Measurements from ENCODE around the gene MRPS6. TPM values are rescaled to one million over a fixed set of nuclear protein-coding genes. Genes with fewer than 3 reads are reported as not detected.

MRPS6 gene
- total RNA-seq, 1 donor from 2014 or later: 102 TPM

DNA sequence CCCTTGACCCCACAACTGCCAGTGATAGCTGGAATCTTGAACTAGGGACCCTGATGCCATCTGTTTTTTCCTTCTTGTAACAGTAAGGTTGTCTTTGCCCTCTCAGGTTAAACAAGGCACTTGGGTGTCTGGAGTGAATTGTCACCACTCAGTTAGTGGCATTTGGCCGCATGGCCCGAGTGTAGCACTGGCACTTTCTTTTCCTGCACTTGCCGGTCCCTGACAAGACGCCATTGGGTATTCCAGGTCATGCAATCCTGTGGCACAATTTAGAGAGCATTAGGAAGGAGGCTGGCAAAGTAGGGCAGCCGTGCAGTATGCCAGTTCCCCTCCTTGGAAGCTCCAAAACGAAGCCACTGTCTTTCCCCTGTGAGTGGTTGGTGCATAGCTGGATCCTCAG lies 70.8 kb downstream of the MRPS6 start:
- Mint-ChIP-seq H3K36me3 (ENCODE audit: low read depth) (peaks cover 32% of the 10 kb centered on the region), H3K27me3 (ENCODE audit: low read depth) (no peaks in the 10 kb centered on the region), H3K4me1 (ENCODE audit: low read depth) (peaks cover 28% of the 10 kb centered on the region), H3K9me3 (ENCODE audit: low read depth) (no peaks in the 10 kb centered on the region), H3K4me3 (ENCODE audit: unreplicated experiment) (no peak overlapping the region), H3K27ac (ENCODE audit: unreplicated experiment) (no peak overlapping the region)
- TF ChIP-seq, protein P1, sequence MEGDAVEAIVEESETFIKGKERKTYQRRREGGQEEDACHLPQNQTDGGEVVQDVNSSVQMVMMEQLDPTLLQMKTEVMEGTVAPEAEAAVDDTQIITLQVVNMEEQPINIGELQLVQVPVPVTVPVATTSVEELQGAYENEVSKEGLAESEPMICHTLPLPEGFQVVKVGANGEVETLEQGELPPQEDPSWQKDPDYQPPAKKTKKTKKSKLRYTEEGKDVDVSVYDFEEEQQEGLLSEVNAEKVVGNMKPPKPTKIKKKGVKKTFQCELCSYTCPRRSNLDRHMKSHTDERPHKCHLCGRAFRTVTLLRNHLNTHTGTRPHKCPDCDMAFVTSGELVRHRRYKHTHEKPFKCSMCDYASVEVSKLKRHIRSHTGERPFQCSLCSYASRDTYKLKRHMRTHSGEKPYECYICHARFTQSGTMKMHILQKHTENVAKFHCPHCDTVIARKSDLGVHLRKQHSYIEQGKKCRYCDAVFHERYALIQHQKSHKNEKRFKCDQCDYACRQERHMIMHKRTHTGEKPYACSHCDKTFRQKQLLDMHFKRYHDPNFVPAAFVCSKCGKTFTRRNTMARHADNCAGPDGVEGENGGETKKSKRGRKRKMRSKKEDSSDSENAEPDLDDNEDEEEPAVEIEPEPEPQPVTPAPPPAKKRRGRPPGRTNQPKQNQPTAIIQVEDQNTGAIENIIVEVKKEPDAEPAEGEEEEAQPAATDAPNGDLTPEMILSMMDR (IDR thresholded peaks at IDR 0.05): no peak
- DNase-seq (ENCODE audit: low spot score): no peak

DNA sequence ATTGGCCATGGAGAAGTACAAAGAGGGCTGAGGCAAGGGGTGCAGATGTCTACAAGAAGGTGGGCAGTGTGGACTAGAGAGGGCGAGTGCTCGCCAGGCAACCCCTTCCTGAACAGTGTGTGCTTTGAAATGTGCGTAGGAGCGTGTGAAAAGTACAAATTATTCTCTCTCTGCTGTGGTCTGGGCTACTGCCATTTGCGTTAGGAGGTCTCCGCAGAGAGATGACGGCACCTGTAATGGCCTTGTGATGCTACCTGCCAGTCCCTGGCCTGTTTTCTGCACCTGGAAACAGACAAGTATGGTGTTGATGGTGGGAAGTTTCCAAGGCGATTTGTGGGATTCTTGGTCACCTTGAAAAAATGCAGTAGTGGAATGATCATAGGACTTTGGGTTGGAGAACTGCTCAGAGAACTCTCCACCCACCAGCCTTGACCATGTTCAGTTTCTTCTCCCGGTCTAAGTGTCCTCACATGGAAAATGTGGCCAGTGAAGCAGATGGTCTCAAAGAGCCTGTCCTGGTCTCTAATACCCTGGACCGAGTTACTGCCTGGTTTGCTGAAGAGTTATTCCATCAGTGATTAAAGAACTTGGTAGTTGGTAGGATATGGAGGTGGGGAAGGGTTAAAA lies 74.5 kb downstream of the MRPS6 start:
- DNase-seq (ENCODE audit: low spot score): no peak
- H3K27ac Mint-ChIP-seq (ENCODE audit: unreplicated experiment): peak overlapping the region; percentile 69
- peaks cover 34% of the 10 kb centered on the region for H3K4me1 Mint-ChIP-seq (ENCODE audit: low read depth)

DNA sequence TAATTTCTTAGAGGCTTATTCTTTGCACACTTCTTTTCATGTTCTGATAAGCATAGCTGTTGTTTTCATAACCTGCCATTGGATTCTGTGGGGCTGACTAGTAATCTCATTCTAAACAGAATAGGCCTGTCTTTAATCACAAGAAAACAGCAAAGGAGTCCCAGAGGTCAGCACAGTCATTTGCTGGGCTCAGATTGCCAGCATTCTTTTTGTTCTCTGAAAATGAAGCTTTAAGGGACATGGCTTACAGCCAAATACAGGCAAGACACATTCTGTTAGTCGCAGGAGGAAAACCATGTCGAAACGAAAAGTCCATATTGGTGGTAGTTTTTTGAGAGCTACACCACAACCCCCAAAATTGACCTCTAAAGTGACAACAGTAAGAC lies 75.0 kb downstream of the MRPS6 start:
- Mint-ChIP-seq H3K4me3 (ENCODE audit: unreplicated experiment) (no peak overlapping the region), H3K27ac (ENCODE audit: unreplicated experiment) (no peak overlapping the region), H3K36me3 (ENCODE audit: low read depth) (peaks cover 25% of the 10 kb centered on the region), H3K9me3 (ENCODE audit: low read depth) (no peaks in the 10 kb centered on the region), H3K4me1 (ENCODE audit: low read depth) (peaks cover 37% of the 10 kb centered on the region), H3K27me3 (ENCODE audit: low read depth) (no peaks in the 10 kb centered on the region)
- DNase-seq (ENCODE audit: low spot score): no peak
- TF ChIP-seq, protein P1 (IDR thresholded peaks at IDR 0.05): no peak

More for the DNA sequence above, 74.5 kb downstream of the MRPS6 start:
- Mint-ChIP-seq H3K4me3 (ENCODE audit: unreplicated experiment) (no peak overlapping the region), H3K9me3 (ENCODE audit: low read depth) (no peaks in the 10 kb centered on the region), H3K27me3 (ENCODE audit: low read depth) (no peaks in the 10 kb centered on the region), H3K36me3 (ENCODE audit: low read depth) (peaks cover 29% of the 10 kb centered on the region)
- TF ChIP-seq, protein P1 (IDR thresholded peaks at IDR 0.05): no peak

DNA sequence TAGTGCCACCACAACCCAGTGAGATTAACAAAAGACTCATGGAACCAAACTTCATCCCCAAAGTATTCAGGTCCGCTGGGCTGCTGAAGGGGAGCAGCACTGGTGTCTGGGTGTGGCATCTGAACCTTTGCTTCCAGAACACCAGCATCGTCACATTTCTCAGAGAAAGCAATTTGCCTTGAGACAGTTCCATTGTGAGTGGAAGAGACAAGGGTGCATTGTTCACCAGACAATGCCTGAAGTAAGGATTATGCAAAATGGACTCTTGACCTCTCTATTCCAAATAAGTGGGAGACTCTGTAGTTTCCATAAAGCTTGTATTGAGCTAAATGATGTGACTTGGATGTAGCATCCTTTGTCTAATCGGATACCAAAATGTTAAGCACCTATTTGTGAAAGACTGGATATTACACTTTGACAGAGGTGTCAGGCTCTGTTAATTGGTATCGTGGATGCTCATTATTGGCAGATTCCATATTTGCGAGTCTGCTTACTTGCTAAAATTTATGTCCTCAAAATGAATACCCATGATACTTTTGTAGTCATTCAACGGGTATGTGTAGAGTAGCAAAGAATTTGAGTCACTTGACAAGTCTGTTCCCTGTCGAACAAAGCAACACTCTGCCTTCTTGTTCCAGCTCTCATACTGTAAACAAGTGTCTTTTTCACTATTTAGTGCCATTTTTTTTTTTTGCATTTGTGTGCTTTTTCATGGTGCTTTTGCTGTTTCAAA lies 75.6 kb downstream of the MRPS6 start:
- no peak for DNase-seq (ENCODE audit: low spot score)
- Mint-ChIP-seq H3K36me3 (ENCODE audit: low read depth) (peaks cover 25% of the 10 kb centered on the region), H3K4me1 (ENCODE audit: low read depth) (peaks cover 37% of the 10 kb centered on the region), H3K27me3 (ENCODE audit: low read depth) (no peaks in the 10 kb centered on the region), H3K9me3 (ENCODE audit: low read depth) (no peaks in the 10 kb centered on the region), H3K4me3 (ENCODE audit: unreplicated experiment) (no peak overlapping the region), H3K27ac (ENCODE audit: unreplicated experiment) (no peak overlapping the region)
- TF ChIP-seq, protein P1 (IDR thresholded peaks at IDR 0.05): no peak

DNA sequence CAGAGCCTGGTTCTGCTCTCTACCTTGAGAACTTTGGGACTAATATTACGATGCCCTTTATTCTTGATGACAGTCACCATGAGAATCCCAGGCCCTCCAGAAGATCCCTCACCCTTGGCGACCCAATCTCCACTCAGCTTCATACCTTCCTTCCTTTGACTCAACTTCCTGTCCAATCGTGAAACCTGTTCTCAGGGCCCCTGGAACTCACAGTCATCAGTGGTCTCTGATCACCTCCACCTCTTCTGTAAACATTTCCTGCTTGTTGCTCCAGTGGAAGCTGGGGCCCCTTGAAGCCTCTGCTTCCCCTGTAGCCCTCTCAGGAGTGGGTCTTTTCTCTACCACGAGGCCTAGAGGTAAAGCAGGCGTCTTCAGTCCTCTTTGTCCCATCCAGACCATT lies 79.1 kb downstream of the MRPS6 start:
- Mint-ChIP-seq H3K27ac (ENCODE audit: unreplicated experiment) (no peak overlapping the region), H3K4me3 (ENCODE audit: unreplicated experiment) (no peak overlapping the region), H3K36me3 (ENCODE audit: low read depth) (peaks cover 9% of the 10 kb centered on the region), H3K4me1 (ENCODE audit: low read depth) (peaks cover 57% of the 10 kb centered on the region), H3K27me3 (ENCODE audit: low read depth) (no peaks in the 10 kb centered on the region), H3K9me3 (ENCODE audit: low read depth) (no peaks in the 10 kb centered on the region)
- TF ChIP-seq, protein P1 (IDR thresholded peaks at IDR 0.05): no peak
- DNase-seq (ENCODE audit: low spot score): no peak
